ENCODE data around the gene PTEN.
"Not testable (repeated sequence)": the region's sequence is repeated elsewhere in the genome, so short reads cannot be mapped to it uniquely, and the experiment has no call there.

GRCh38 chr10:87869139-87869538, 5.7 kb downstream of the PTEN start:
- TF ChIP-seq GMEB1 (CRISPR knock-in tag; IDR thresholded peaks at IDR 0.05); POLR2AphosphoS5 (IDR thresholded peaks at IDR 0.05; ENCODE audit: control insufficient read depth, insufficient read depth, low read depth, low read length); ELK1 (CRISPR knock-in tag; IDR thresholded peaks at IDR 0.05); MAX (CRISPR knock-in tag; IDR thresholded peaks at IDR 0.05); HDAC2 (IDR thresholded peaks at IDR 0.05); TCF15 (CRISPR knock-in tag; IDR thresholded peaks at IDR 0.05); ZNF395 (CRISPR knock-in tag; IDR thresholded peaks at IDR 0.05); ZC3H4 (CRISPR knock-in tag; IDR thresholded peaks at IDR 0.05; ENCODE audit: borderline replicate concordance); ZHX1 (conservative IDR thresholded peaks at IDR 0.05; ENCODE audit: low read length): not testable (repeated sequence)
- TF ChIP-seq, protein P1, sequence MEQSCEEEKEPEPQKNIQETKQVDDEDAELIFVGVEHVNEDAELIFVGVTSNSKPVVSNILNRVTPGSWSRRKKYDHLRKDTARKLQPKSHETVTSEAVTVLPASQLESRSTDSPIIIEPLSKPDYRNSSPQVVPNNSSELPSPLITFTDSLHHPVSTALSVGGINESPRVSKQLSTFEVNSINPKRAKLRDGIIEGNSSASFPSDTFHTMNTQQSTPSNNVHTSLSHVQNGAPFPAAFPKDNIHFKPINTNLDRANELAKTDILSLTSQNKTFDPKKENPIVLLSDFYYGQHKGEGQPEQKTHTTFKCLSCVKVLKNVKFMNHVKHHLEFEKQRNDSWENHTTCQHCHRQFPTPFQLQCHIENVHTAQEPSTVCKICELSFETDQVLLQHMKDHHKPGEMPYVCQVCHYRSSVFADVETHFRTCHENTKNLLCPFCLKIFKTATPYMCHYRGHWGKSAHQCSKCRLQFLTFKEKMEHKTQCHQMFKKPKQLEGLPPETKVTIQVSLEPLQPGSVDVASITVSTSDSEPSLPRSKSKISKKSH (CRISPR knock-in tag; IDR thresholded peaks at IDR 0.05) = not testable (repeated sequence)
- TF ChIP-seq, protein P2, sequence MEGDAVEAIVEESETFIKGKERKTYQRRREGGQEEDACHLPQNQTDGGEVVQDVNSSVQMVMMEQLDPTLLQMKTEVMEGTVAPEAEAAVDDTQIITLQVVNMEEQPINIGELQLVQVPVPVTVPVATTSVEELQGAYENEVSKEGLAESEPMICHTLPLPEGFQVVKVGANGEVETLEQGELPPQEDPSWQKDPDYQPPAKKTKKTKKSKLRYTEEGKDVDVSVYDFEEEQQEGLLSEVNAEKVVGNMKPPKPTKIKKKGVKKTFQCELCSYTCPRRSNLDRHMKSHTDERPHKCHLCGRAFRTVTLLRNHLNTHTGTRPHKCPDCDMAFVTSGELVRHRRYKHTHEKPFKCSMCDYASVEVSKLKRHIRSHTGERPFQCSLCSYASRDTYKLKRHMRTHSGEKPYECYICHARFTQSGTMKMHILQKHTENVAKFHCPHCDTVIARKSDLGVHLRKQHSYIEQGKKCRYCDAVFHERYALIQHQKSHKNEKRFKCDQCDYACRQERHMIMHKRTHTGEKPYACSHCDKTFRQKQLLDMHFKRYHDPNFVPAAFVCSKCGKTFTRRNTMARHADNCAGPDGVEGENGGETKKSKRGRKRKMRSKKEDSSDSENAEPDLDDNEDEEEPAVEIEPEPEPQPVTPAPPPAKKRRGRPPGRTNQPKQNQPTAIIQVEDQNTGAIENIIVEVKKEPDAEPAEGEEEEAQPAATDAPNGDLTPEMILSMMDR (IDR thresholded peaks at IDR 0.05 in 2 of 3, conservative IDR thresholded peaks at IDR 0.05 in 1 of 3; ENCODE audit: insufficient read depth in 2 of 3, low read depth in 1 of 3, low read length in 3 of 3) = not testable (repeated sequence)

Data from K562 (cell line).